ENCODE results near the gene STK31.
"Not testable (repeated sequence)": the region's sequence is repeated elsewhere in the genome, so short reads cannot be mapped to it uniquely, and the experiment has no call there.

The STK31 gene

DNA sequence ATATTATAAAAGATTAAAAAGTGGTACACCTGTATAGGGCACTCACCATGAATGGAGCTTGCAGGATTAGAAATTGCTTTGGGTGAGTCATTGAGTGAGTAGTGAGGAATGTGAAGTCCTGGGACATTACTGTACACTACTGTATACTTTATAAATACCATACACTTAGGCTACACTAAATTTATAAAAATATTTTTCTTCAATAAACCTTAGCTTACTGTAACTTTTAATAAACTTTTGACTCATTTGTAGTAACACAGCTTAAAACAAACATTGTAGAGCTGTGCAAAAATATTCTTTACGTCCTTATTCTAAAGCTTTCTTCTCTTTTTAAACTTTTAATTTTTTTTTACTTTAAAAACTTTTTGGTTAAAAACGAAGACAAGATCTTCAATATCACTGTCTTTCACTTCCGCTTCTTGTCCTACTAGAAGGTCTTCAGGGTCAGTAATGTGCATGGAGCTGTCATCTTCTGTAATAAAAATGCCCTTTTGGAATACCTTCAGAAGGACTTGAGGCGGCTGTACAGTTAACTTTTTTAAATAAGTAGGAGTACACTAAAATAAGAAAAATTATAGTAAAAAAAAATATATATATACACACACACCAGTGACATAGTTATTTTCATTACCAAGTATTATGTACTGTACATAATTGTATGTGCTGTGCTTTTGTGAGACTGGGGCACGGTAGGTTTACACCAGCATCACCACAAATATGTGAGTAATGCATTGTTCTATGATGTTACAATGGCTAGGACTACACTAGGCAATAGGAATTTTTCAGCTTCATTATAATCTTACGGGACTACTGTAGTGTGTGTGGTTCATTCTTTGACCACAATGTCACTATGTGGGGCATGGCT lies 3.5 kb downstream of the STK31 start:
- DNase-seq (ENCODE audit: low read depth in 2 of 3, low spot score in 1 of 3) = no peak

- no peak for DNase-seq (ENCODE audit: low read depth in 2 of 3, low spot score in 1 of 3)
These were observed 4.1 kb downstream of the STK31 start for GRCh38 chr7:23714150-23714464.

DNA sequence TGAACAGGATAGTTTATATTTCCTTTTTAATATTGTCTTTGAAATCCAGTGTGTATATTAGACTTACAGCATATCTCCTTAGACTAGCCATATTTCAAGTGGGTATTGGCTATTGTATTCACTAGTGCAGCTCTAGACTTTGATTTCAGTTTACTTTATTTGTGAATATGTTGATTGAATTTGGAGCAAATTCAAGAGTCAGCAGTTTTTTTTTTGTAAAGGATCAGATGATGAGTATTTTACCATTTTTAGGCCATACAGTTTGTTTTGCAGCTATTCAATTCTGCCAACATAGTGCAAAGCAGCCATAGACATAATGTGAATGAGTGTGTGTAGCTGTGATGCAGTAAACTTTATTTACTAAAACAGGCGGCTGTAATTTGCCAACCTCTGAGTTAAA lies 4.6 kb downstream of the STK31 start:
- no peak for DNase-seq (ENCODE audit: low read depth in 2 of 3, low spot score in 1 of 3)

DNA sequence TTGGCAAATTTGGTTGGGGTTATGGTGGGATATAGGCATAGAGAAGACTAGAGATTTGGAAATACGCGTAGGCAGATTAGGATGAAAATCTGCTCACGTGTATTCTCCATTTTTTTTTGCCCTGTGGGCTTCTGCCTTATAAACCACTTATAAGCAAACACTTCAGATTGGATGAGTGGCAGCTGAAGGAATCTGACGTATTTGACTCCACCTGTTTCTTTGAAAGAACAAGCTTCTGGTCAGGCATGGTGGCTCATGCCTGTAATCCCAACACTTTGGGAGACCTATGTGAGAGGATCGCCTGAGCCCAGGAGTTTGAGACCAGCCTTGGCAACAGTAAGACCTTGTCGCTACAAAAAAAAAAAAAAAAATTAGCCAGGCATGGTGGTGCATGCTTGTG lies 5.1 kb downstream of the STK31 start:
- DNase-seq (ENCODE audit: low read depth in 2 of 3, low spot score in 1 of 3) = no peak

- DNase-seq (ENCODE audit: low read depth in 2 of 3, low spot score in 1 of 3) = no peak
These were observed 7.8 kb downstream of the STK31 start for GRCh38 chr7:23717788-23718187.

DNA sequence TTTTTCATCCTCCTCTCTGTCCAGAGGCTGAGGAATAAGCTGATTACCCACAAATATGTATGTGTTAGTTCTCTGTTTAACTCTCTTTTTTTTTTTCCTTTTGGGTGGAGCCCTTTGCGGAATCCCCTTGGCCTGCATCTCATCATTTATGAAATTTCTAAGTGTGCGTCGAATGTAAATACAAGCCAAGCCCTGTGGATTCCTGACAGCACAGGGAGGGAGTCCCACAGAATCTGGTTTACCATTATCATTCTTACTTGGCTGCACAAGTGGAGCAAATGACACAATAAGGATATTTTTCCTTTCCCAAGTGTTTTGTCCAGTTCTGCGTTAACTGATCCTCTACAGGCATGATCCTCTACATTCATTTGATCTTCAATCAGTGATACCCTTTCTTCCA lies 11.4 kb downstream of the STK31 start:
- no peak for DNase-seq (ENCODE audit: low read depth in 2 of 3, low spot score in 1 of 3)

- DNase-seq (ENCODE audit: low read depth in 2 of 3, low spot score in 1 of 3) = not testable (repeated sequence)
These were observed 12.7 kb downstream of the STK31 start for GRCh38 chr7:23722587-23723216.

DNA sequence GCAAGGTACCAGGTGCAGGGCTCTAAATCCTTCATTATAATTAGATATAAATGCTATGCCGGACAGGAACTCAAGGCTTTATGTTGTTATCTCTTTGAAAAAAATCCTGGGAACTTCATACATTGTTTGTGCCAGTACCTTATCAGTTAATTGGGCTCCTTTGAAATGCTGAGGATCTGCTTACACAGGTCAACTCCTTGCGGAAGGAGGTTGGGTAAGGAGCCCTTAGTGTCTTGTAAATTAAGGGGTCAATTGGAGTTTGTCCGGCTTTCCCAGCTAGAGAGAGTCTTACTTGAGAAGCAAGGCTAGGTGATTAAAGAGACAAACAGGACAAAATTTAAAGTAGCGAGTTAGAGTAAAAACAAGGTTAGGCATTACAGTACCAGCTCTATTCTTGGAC lies 14.1 kb downstream of the STK31 start:
- DNase-seq (ENCODE audit: low read depth in 2 of 3, low spot score in 1 of 3) = not testable (repeated sequence)

DNA sequence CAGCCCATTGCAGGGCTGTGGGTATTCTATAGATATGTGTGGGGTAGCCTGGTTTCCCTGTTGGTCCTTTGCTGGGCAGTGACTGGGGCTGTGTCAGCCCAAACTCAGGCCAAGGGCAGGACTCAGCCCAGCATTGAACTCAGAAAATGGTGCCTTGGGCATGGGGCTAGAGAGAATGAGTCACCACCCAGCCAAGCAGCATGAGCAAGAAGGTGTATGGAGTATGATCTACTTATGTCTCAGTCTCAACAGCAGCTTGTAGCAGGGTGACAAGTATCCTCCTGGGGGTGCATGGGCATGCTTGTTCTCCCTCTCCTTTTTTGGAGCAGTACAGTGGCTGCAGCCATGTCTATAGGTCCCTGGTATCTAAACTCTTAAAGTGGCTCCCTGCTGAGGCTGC lies 32.0 kb downstream of the STK31 start:
- DNase-seq (ENCODE audit: low read depth in 2 of 3, low spot score in 1 of 3) = no peak

GRCh38 chr7:23743226-23743625 lies 33.2 kb downstream of the STK31 start:
- DNase-seq (ENCODE audit: low read depth in 2 of 3, low spot score in 1 of 3) = no peak

- no peak for DNase-seq (ENCODE audit: low read depth in 2 of 3, low spot score in 1 of 3)
These were observed 36.6 kb downstream of the STK31 start for GRCh38 chr7:23746629-23747028.

DNA sequence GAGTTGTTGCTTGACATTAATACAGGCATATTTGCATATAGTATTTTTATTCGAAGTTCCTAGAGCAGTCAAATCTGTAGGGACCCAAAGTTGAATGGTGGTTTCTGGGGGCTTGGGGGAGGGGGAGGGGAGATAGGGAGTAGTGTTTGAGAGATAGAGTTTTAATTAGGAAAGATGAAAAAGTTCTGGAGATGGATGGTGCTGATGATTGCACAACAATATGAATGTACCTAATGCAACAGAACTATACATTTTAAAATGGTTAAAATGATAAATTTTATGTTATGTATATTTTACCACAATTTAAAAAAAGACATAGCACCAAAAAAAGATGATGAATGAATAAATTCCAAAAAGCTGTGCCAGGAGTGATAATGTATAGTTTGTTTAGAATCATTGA lies 41.8 kb downstream of the STK31 start:
- no peak for DNase-seq (ENCODE audit: low read depth in 2 of 3, low spot score in 1 of 3)

- DNase-seq (ENCODE audit: low read depth in 2 of 3, low spot score in 1 of 3) = not testable (repeated sequence)
These were observed 48.8 kb downstream of the STK31 start for GRCh38 chr7:23758839-23759238.

GRCh38 chr7:23759671-23760391 lies 49.8 kb downstream of the STK31 start:
- no peak for DNase-seq (ENCODE audit: low read depth in 2 of 3, low spot score in 1 of 3)

GRCh38 chr7:23765943-23766342 lies 55.9 kb downstream of the STK31 start:
- no peak for DNase-seq (ENCODE audit: low read depth in 2 of 3, low spot score in 1 of 3)

- no peak for DNase-seq (ENCODE audit: low read depth in 2 of 3, low spot score in 1 of 3)
These were observed 57.5 kb downstream of the STK31 start for GRCh38 chr7:23767514-23767913.

GRCh38 chr7:23768022-23768421 lies 58.0 kb downstream of the STK31 start:
- no peak for DNase-seq (ENCODE audit: low read depth in 2 of 3, low spot score in 1 of 3)

DNA sequence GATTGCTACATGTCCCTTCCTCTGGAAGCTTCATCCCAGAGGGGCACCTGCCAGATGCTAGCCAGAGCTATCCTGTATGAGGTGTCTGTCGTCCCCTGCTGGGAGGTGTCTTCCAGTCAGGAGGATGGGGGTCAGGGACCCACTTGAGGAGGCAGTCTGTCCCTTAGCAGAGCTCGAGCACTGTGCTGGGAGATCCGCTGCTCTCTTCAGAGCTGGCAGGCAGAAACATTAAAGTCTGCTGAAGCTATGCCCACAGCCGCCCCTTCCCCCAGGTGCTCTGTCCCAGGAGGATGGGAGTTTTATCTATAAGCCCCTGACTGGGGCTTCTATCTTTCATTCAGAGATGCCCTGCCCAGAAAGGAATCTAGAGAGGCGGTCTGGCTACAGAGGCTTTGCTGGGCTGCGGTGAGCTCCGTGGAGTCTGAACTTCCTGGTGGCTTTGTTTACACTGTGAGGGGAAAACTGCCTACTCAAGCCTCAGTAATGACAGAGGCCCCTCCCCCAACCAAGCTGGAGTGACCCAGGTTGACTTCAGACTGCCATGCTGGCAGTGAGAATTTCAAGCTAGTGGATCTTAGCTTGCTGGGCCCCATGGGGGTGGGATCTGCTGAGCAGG lies 69.3 kb downstream of the STK31 start:
- DNase-seq (ENCODE audit: low read depth in 2 of 3, low spot score in 1 of 3) = not testable (repeated sequence)

DNA sequence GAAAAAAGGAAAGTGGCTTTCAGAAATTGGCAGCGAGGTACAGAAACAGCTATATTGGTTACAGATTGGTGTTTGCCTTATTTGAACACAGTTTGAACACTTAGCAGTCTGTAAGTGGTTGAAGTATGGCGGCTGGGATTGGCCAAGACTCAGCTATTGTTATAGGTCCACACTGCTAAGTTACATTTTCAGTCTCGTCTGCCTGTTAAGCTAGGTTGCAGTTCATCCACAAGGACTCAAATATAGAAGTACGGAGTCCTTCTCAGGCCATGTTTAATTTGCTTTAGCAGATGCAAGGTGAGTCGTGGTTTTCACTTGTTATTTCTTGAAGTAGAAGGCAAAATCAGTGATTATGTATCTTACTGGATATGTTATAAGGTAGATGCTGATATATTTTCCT lies 73.1 kb downstream of the STK31 start:
- DNase-seq (ENCODE audit: low read depth in 2 of 3, low spot score in 1 of 3) = no peak

GRCh38 chr7:23787272-23787671 lies 77.3 kb downstream of the STK31 start:
- no peak for DNase-seq (ENCODE audit: low read depth in 2 of 3, low spot score in 1 of 3)

- no peak for DNase-seq (ENCODE audit: low read depth in 2 of 3, low spot score in 1 of 3)
These were observed 78.8 kb downstream of the STK31 start for GRCh38 chr7:23788843-23789242.

DNA sequence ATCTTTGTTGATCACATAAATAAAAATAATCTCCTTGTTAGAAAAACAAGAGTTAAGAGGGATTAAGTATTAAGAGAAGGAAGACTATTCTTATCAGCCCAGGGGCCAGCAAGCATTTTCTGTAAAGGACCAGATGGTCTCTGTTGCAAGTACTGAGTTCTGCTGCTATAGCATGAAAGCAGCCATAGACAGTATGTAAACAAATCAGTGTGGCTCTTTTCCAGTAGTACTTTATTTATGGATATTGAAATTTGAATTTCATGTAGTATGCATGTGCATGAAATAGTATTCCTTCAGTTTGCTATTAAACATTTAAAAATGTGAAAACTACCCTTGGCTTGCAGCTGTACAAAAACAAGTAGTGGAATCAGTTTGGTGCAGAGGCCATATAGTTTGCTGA lies 81.7 kb downstream of the STK31 start:
- DNase-seq (ENCODE audit: low read depth in 2 of 3, low spot score in 1 of 3) = no peak
